Measurements from ENCODE around the gene PAN3. TPM values are rescaled to one million over a fixed set of nuclear protein-coding genes. Genes with fewer than 3 reads are reported as not detected.

Gene PAN3
- total RNA-seq, 1 donor from 2014 or later, result 61.3 TPM

GRCh38 chr13:28297341-28297740 is 159.0 kb downstream of the PAN3 start:
- no peak for TF ChIP-seq CTCF (IDR thresholded peaks at IDR 0.05; ENCODE audit: unreplicated experiment)
- DNase-seq (ENCODE audit: low spot score in 2 of 2, unreplicated experiment in 2 of 2), result no peak
- no peaks in the 10 kb centered on the region for H3K27me3 Mint-ChIP-seq (ENCODE audit: low read depth)
- H3K9me3 Mint-ChIP-seq, result no peaks in the 10 kb centered on the region
- H3K4me3 Mint-ChIP-seq, result no peak overlapping the region
- H3K36me3 Mint-ChIP-seq, result peaks cover 23% of the 10 kb centered on the region
- no peaks in the 10 kb centered on the region for H3K4me1 Mint-ChIP-seq
- no peak overlapping the region for H3K27ac Mint-ChIP-seq

GRCh38 chr13:28299916-28300315 is 161.6 kb downstream of the PAN3 start:
- Mint-ChIP-seq H3K4me1 (peaks cover 2% of the 10 kb centered on the region), H3K27me3 (ENCODE audit: low read depth) (no peaks in the 10 kb centered on the region), H3K36me3 (peaks cover 13% of the 10 kb centered on the region), H3K4me3 (no peak overlapping the region), H3K27ac (no peak overlapping the region), H3K9me3 (no peaks in the 10 kb centered on the region)
- no peak for TF ChIP-seq CTCF (IDR thresholded peaks at IDR 0.05; ENCODE audit: unreplicated experiment)
- no peak for DNase-seq (ENCODE audit: low spot score in 2 of 2, unreplicated experiment in 2 of 2)

GRCh38 chr13:28301839-28302238 is 163.5 kb downstream of the PAN3 start:
- no peak overlapping the region for H3K4me3 Mint-ChIP-seq
- H3K36me3 Mint-ChIP-seq, result peaks cover under 1% of the 10 kb centered on the region
- no peak overlapping the region for H3K27ac Mint-ChIP-seq
- DNase-seq (ENCODE audit: low spot score in 2 of 2, unreplicated experiment in 2 of 2), result no peak
- no peaks in the 10 kb centered on the region for H3K9me3 Mint-ChIP-seq
- no peak for TF ChIP-seq CTCF (IDR thresholded peaks at IDR 0.05; ENCODE audit: unreplicated experiment)
- peaks cover 2% of the 10 kb centered on the region for H3K4me1 Mint-ChIP-seq
- H3K27me3 Mint-ChIP-seq (ENCODE audit: low read depth), result no peaks in the 10 kb centered on the region

GRCh38 chr13:28306325-28306724 is 168.0 kb downstream of the PAN3 start:
- H3K36me3 Mint-ChIP-seq, result no peaks in the 10 kb centered on the region
- H3K27ac Mint-ChIP-seq, result no peak overlapping the region
- no peak overlapping the region for H3K4me3 Mint-ChIP-seq
- no peak for DNase-seq (ENCODE audit: low spot score in 2 of 2, unreplicated experiment in 2 of 2)
- H3K27me3 Mint-ChIP-seq (ENCODE audit: low read depth), result no peaks in the 10 kb centered on the region
- H3K9me3 Mint-ChIP-seq, result no peaks in the 10 kb centered on the region
- no peak for TF ChIP-seq CTCF (IDR thresholded peaks at IDR 0.05; ENCODE audit: unreplicated experiment)
- H3K4me1 Mint-ChIP-seq, result peaks cover 2% of the 10 kb centered on the region

- Mint-ChIP-seq H3K9me3 (no peaks in the 10 kb centered on the region), H3K27ac (no peak overlapping the region), H3K4me1 (no peaks in the 10 kb centered on the region), H3K27me3 (ENCODE audit: low read depth) (no peaks in the 10 kb centered on the region), H3K4me3 (no peak overlapping the region), H3K36me3 (no peaks in the 10 kb centered on the region)
- no peak for DNase-seq (ENCODE audit: low spot score in 2 of 2, unreplicated experiment in 2 of 2)
- no peak for TF ChIP-seq CTCF (IDR thresholded peaks at IDR 0.05; ENCODE audit: unreplicated experiment)
These were observed 175.2 kb downstream of the PAN3 start for GRCh38 chr13:28313579-28313978.

GRCh38 chr13:28314879-28315278 is 176.5 kb downstream of the PAN3 start:
- Mint-ChIP-seq H3K9me3 (no peaks in the 10 kb centered on the region), H3K27me3 (ENCODE audit: low read depth) (no peaks in the 10 kb centered on the region), H3K4me1 (peaks cover 8% of the 10 kb centered on the region), H3K4me3 (no peak overlapping the region), H3K27ac (no peak overlapping the region), H3K36me3 (no peaks in the 10 kb centered on the region)
- no peak for DNase-seq (ENCODE audit: low spot score in 2 of 2, unreplicated experiment in 2 of 2)
- TF ChIP-seq CTCF (IDR thresholded peaks at IDR 0.05; ENCODE audit: unreplicated experiment), result no peak
